Loucy (cell line): ENCODE results near the gene TTC39B.

ENCODE experiments used
- CTCF ChIP-seq: fragments of 200-600 bp; sonication (generic); conservative IDR thresholded peaks from 2 replicates; pipeline ENCODE4 v1.5.1; 2014; ENCODE audit warnings: mild to moderate bottlenecking, antibody characterized with exemption, low read length
- EZH2phosphoT487 ChIP-seq: fragments of 200-600 bp; IDR thresholded peaks from 2 replicates; pipeline ENCODE4 v1.6.1; 2018; ENCODE audit warnings: antibody characterized with exemption, mild to moderate bottlenecking, moderate library complexity, borderline replicate concordance

GRCh38 chr9:15243081-15243480 lies 63.9 kb downstream of the TTC39B start:
- TF ChIP-seq CTCF (no peak), EZH2phosphoT487 (no peak)
